OCI-LY1 (cell line): ENCODE results near the gene NPS.

Source experiments
- H2AFZ ChIP-seq: fragments of 200-600 bp; sonication (generic), shearing (Covaris generic); 2 replicates; pipeline ENCODE4 v1.6.0; 2014; ENCODE audit warnings: antibody characterized with exemption, mild to moderate bottlenecking, low read length
- H3F3A ChIP-seq: fragments of 200-600 bp; sonication (generic), shearing (Covaris generic); 2 replicates; pipeline ENCODE4 v1.6.0; 2014; ENCODE audit warnings: mild to moderate bottlenecking, antibody characterized with exemption, low read length, moderate library complexity; ENCODE audit not compliant: insufficient read depth
- H3K27ac ChIP-seq: fragments of 200-600 bp; sonication (generic); 2 replicates; pipeline ENCODE4 v1.5.1; 2014; ENCODE audit warnings: low read length, mixed run types, mild to moderate bottlenecking, low read depth; ENCODE audit not compliant: poor library complexity, severe bottlenecking
- H3K27me3 ChIP-seq: fragments of 200-600 bp; sonication (generic); 2 replicates; pipeline ENCODE4 v1.6.0; 2014; ENCODE audit warnings: antibody characterized with exemption, mild to moderate bottlenecking, low read length, moderate library complexity; ENCODE audit not compliant: insufficient read depth
- H3K36me3 ChIP-seq: fragments of 200-600 bp; sonication (generic); 2 replicates; pipeline ENCODE4 v1.6.1; 2014; ENCODE audit warnings: mild to moderate bottlenecking, antibody characterized with exemption, low read length, moderate library complexity, mixed read lengths; ENCODE audit not compliant: insufficient read depth
- H3K4me1 ChIP-seq: fragments of 200-600 bp; sonication (generic); 2 replicates; pipeline ENCODE4 v1.5.1; 2014; ENCODE audit warnings: mild to moderate bottlenecking, low read length, moderate library complexity; ENCODE audit not compliant: insufficient read depth, severe bottlenecking
- H3K4me2 ChIP-seq: fragments of 200-600 bp; sonication (generic), shearing (Covaris generic); 2 replicates; pipeline ENCODE4 v1.6.1; 2014; ENCODE audit warnings: low read length
- H3K4me3 ChIP-seq: fragments of 200-600 bp; sonication (generic); 2 replicates; pipeline ENCODE4 v1.5.1; 2014; ENCODE audit warnings: low read length, low read depth, mild to moderate bottlenecking, mixed read lengths; ENCODE audit not compliant: poor library complexity, severe bottlenecking
- H3K79me2 ChIP-seq: fragments of 200-600 bp; shearing (Covaris generic); 2 replicates; pipeline ENCODE4 v1.6.1; 2016; ENCODE audit warnings: mixed run types, low read length, mixed read lengths; ENCODE audit not compliant: insufficient read depth
- H3K9ac ChIP-seq: fragments of 200-600 bp; sonication (generic), shearing (Covaris generic); 2 replicates; pipeline ENCODE4 v1.6.1; 2014; ENCODE audit warnings: mild to moderate bottlenecking, low read length, mixed read lengths
- H3K9me2 ChIP-seq: fragments of 200-600 bp; sonication (generic), shearing (Covaris generic); 2 replicates; pipeline ENCODE4 v1.6.1; 2014; ENCODE audit warnings: low read depth, mild to moderate bottlenecking, low read length, mixed read lengths
- H3K9me3 ChIP-seq: fragments of 200-600 bp; shearing (Covaris generic); 2 replicates; pipeline ENCODE4 v1.6.1; 2014; ENCODE audit warnings: low read length, mixed read lengths
- H4K20me1 ChIP-seq: fragments of 200-600 bp; sonication (generic), shearing (Covaris generic); 2 replicates; pipeline ENCODE4 v1.6.0; 2016; ENCODE audit warnings: mild to moderate bottlenecking, low read length; ENCODE audit not compliant: insufficient read depth
- EZH2 ChIP-seq: fragments of 200-600 bp; sonication (generic), shearing (Covaris generic); IDR thresholded peaks from 2 replicates; pipeline ENCODE4 v1.8.0; 2017; ENCODE audit warnings: borderline replicate concordance, mixed run types, mild to moderate bottlenecking, antibody characterized with exemption, low read length, moderate library complexity, mixed read lengths
- TF ChIP-seq, protein P1 (sequence below): fragments of 200-600 bp; sonication (generic), shearing (Covaris generic); IDR thresholded peaks from 2 replicates; pipeline ENCODE4 v1.5.1; 2017; ENCODE audit warnings: mild to moderate bottlenecking, antibody characterized with exemption, low read length, moderate library complexity, mixed read lengths

Gene NPS, protein sequence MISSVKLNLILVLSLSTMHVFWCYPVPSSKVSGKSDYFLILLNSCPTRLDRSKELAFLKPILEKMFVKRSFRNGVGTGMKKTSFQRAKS

DNA sequence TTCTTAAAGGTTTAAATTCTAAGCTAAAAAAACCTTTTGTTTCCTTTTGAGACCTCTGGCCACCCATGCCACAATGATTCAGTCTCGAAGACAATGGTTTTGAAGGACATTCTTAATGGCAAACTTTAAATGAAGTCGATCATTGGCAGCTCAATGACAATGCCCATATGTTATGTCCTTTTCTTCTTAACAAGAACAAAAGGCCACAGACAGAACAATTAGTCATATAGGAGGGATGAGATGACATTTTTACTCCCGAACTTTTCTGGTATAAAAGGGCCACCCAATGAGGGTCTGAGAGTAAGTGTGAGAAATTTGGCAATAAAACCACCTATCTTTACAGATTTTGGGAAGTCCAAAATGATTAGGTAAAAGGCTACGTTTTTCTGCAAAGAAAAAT is at the start of gene NPS:
Gene NPS (plus strand): TSS at position 301 of the 400 bp plus-strand sequence. CDS start 60 bp downstream, at position 361.
- Histone ChIP-seq H3F3A (no peaks in the 10 kb centered on the region), H2AFZ (no peak within 1 kb of the TSS), H3K9ac (no peak within 1 kb of the TSS), H3K79me2 (no peaks in the 10 kb centered on the region), H3K9me2 (no peaks in the 10 kb centered on the region), H3K36me3 (no peaks in the 10 kb centered on the region), H3K4me1 (no peaks in the 10 kb centered on the region), H3K4me2 (no peak within 1 kb of the TSS), H3K27me3 (no peaks in the 10 kb centered on the region), H3K4me3 (no peak within 1 kb of the TSS), H3K9me3 (no peaks in the 10 kb centered on the region), H4K20me1 (no peaks in the 10 kb centered on the region), H3K27ac (no peak within 1 kb of the TSS)
- no peak for TF ChIP-seq EZH2
- TF ChIP-seq, protein P1, sequence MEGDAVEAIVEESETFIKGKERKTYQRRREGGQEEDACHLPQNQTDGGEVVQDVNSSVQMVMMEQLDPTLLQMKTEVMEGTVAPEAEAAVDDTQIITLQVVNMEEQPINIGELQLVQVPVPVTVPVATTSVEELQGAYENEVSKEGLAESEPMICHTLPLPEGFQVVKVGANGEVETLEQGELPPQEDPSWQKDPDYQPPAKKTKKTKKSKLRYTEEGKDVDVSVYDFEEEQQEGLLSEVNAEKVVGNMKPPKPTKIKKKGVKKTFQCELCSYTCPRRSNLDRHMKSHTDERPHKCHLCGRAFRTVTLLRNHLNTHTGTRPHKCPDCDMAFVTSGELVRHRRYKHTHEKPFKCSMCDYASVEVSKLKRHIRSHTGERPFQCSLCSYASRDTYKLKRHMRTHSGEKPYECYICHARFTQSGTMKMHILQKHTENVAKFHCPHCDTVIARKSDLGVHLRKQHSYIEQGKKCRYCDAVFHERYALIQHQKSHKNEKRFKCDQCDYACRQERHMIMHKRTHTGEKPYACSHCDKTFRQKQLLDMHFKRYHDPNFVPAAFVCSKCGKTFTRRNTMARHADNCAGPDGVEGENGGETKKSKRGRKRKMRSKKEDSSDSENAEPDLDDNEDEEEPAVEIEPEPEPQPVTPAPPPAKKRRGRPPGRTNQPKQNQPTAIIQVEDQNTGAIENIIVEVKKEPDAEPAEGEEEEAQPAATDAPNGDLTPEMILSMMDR: no peak

DNA sequence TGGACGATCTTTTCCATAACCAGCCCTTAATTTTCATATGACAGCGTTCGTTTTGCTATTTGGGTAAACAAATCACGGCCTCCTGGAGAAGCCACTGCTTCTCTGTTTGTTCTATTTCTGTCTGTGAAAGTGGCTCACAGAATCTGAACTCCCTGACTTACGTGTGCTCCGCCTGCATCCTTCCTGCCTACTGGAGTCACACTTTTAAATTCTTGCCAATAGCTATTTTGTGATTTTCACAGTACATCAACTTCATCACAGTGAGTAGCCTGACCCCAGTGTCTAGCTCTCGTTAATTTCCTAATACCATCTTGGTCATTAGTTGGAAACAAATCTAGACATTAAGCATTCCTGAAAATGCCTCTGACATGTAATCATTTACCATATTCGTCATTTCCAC is 49.0 kb upstream of the NPS start:
- Histone ChIP-seq H3K27ac (no peak overlapping the region), H3K79me2 (no peaks in the 10 kb centered on the region), H4K20me1 (no peaks in the 10 kb centered on the region), H3K9me3 (no peaks in the 10 kb centered on the region), H3F3A (no peaks in the 10 kb centered on the region), H3K9me2 (no peaks in the 10 kb centered on the region), H3K4me3 (no peak overlapping the region), H3K4me2 (no peak overlapping the region), H2AFZ (no peak overlapping the region), H3K9ac (no peak overlapping the region), H3K27me3 (no peaks in the 10 kb centered on the region), H3K36me3 (no peaks in the 10 kb centered on the region), H3K4me1 (no peaks in the 10 kb centered on the region)
- TF ChIP-seq, protein P1: no peak
- no peak for TF ChIP-seq EZH2

DNA sequence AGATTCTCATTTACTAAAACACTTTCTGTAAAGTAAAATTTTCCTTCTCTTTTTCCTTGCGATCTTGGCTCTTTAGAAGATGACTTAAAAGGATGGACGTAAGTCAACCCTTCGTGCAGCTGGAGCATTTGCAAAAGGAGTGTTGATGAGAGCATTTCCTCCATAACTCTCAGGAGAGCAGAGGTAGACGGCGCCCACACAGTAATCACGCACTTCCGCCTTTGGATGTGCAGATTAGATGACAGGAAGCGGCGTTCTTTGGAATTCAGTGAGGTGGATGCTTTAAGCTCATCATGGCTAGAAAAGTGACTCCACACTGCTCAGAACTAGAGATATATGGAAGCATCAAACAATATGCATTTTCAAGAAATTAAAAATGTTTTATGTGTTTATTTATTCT is 43.0 kb upstream of the NPS start:
- H3K9me3 ChIP-seq: no peaks in the 10 kb centered on the region
- no peaks in the 10 kb centered on the region for H3K9me2 ChIP-seq
- H3K9ac ChIP-seq: no peak overlapping the region
- no peaks in the 10 kb centered on the region for H3K27me3 ChIP-seq
- H3K4me3 ChIP-seq: no peak overlapping the region
- TF ChIP-seq, protein P1: no peak
- TF ChIP-seq EZH2: no peak
- no peaks in the 10 kb centered on the region for H3K79me2 ChIP-seq
- no peaks in the 10 kb centered on the region for H3K36me3 ChIP-seq
- no peaks in the 10 kb centered on the region for H3K4me1 ChIP-seq
- H3K4me2 ChIP-seq: no peak overlapping the region
- H3K27ac ChIP-seq: no peak overlapping the region
- H3F3A ChIP-seq: no peaks in the 10 kb centered on the region
- no peaks in the 10 kb centered on the region for H4K20me1 ChIP-seq
- H2AFZ ChIP-seq: no peak overlapping the region
